ENCODE results near the gene FRZB. TPM values are rescaled to one million over a fixed set of nuclear protein-coding genes. Genes with fewer than 3 reads are reported as not detected.

FRZB gene
- total RNA-seq, 4 donors from 2014 or later = 1.6 to 20.4 (median 12.0) TPM

DNA sequence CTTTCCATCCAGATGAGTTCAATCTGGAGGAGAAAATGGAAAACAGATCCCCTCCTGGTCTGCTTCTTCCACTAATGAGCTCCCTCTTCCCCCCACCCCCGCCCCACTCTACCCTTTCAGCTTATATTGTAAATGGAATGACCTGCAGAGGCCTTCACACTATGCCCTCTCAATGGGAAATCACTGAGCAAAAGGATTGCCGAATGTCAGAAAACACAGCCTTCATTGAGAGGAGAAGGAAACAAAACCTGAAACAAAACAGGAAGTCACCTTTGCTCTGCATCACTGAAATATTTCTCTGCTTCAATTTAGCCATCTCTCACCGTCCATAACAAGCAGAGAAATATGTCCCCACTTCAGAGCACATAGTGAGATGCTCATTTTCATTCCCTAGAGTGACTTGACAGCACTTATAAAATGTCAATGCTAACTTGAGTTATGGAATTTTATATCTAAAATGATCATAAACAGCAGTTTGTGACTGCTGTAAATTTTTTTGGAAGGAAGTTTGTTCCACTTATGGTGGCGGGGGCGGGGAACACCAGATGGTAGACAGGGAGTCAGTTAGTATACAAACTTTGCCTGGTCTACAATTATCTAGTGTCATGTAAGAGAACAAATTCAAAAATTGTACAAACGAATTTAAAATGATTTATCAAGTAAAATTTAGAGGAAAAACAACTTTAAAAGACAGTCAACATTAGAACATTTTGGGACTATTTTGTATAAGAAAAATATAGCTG is 1.8 kb upstream of the FRZB start:
- DNase-seq (ENCODE audit: low spot score in 2 of 2) = no peak
- 74 to 79% methylated on average over 6 of the region's 6 CpGs for WGBS, 2 donors
- H3K4me3 ChIP-seq (ENCODE audit: low read depth, poor library complexity, severe bottlenecking) = no peak overlapping the region
- intact Hi-C loops (cut with DNase I; ENCODE audit: low total_unique reads) = no loop called here
- no peak for TF ChIP-seq POLR2A (IDR thresholded peaks at IDR 0.05)

DNA sequence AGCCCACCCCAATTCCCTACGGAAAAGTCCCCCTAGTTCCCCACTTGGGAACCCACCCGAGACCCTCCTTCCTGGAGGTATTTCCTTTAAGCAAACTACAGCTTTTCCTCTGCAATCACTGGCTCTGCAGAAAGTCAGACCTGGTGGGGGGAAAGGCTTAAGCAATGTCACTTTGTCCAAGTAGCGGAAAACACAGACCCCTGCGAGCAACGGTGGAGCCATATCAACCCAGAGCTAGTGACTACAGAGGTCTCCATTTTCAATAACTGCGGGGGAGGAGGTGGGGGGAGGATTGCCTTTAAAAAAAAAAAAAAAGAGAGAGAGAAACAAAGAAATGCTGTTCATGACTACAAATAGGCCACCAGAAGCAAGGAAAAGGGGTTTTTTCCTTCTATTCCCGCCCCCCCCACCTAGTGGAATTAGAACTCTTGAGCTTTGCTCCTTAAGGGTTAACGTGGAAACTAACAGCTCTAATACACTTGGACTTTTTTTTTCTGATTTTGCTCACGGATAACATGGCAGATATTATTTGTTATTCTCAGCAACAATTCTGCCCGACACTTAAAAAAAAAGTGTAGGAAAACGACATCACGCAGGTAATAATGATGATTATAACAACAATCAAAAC is 1.1 kb upstream of the FRZB start:
- WGBS, 2 donors = 39 to 41% methylated on average over 12 of the region's 12 CpGs
- intact Hi-C loops (cut with DNase I; ENCODE audit: low total_unique reads) = no loop called here
- DNase-seq (ENCODE audit: low spot score in 2 of 2) = no peak
- no peak overlapping the region for H3K4me3 ChIP-seq (ENCODE audit: low read depth, poor library complexity, severe bottlenecking)
- TF ChIP-seq, protein P1, sequence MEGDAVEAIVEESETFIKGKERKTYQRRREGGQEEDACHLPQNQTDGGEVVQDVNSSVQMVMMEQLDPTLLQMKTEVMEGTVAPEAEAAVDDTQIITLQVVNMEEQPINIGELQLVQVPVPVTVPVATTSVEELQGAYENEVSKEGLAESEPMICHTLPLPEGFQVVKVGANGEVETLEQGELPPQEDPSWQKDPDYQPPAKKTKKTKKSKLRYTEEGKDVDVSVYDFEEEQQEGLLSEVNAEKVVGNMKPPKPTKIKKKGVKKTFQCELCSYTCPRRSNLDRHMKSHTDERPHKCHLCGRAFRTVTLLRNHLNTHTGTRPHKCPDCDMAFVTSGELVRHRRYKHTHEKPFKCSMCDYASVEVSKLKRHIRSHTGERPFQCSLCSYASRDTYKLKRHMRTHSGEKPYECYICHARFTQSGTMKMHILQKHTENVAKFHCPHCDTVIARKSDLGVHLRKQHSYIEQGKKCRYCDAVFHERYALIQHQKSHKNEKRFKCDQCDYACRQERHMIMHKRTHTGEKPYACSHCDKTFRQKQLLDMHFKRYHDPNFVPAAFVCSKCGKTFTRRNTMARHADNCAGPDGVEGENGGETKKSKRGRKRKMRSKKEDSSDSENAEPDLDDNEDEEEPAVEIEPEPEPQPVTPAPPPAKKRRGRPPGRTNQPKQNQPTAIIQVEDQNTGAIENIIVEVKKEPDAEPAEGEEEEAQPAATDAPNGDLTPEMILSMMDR (IDR thresholded peaks at IDR 0.05) = no peak
- no peak for TF ChIP-seq POLR2A (IDR thresholded peaks at IDR 0.05)

DNA sequence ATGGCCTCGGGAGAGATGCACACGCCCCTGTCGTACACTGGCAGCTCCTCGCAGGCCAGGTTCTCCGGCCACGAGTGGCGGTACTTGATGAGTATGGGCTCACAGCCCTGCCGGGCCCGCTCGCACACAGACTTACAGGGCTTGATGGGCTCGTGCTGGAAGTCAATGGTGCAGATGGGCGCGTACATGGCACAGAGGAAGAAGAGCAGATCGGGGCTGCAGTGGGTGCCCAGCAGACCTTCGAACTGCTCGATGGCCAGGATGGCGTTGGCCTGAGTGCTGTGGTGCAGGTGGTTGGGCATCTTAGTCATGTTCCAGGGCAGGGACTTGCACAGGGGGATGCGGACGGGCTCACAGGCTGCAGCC is 359 bp downstream of the FRZB start:
- H3K4me3 ChIP-seq (ENCODE audit: low read depth, poor library complexity, severe bottlenecking) = no peak overlapping the region
- intact Hi-C loops (cut with DNase I; ENCODE audit: low total_unique reads) = no loop called here
- DNase-seq (ENCODE audit: low spot score in 2 of 2) = no peak
- TF ChIP-seq, protein P1 (IDR thresholded peaks at IDR 0.05) = no peak
- no peak for TF ChIP-seq POLR2A (IDR thresholded peaks at IDR 0.05)
- WGBS, 2 donors = 9% methylated on average over 17 to 19 of the region's 19 CpGs

DNA sequence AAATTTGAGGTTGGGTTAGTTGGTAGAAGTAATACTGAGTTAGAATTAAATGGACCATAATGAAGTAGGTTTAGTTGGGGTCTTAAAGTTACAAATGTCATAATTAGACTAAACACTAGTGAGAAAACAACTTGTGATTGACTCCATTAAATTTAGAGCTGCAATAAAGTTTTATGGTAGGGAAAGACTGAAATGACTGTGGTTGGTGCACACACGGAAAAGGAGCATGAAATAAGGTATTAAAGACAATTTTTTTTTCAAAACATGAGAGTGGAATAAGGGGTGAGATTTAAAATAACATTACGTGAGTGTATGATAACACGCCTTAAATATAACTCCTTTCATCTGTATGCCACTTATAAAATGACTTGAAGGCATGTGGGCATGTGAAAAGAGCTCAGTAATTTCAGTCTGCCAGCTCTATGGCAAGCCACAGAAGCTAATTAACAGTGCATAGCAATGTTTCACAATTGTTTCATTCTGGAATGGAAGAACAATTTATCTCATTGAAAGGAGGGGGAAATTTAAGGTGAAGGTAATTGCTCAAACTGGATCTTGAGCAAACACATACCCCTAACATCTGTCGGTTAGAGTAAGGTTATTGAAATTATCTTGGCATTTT is 1.4 kb downstream of the FRZB start:
- intact Hi-C loops (cut with DNase I; ENCODE audit: low total_unique reads) = no loop called here
- 76 to 82% methylated on average over 4 of the region's 4 CpGs for WGBS, 2 donors
- TF ChIP-seq, protein P1 (IDR thresholded peaks at IDR 0.05) = no peak
- TF ChIP-seq POLR2A (IDR thresholded peaks at IDR 0.05) = no peak
- H3K4me3 ChIP-seq (ENCODE audit: low read depth, poor library complexity, severe bottlenecking) = no peak overlapping the region
- no peak for DNase-seq (ENCODE audit: low spot score in 2 of 2)

DNA sequence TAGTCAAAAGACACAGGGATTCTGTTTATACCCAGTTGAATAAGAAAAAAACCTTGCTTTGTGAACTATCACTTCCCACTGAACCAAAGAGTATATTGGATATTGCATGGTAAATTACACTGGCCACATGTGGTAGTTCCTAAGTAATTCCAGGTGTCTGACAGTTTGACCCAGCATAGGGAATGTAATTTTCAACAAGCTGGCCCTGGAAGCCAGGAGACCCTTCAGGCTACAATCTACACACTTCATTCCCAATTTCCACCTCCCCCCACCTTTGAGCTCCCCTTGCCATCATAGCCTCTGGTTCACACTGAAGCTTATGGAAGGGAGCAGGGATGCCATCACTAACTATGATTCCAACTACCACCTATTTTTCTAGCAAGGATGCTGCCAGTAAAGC is 2.8 kb downstream of the FRZB start:
- DNase-seq (ENCODE audit: low spot score in 2 of 2) = no peak
- intact Hi-C loops (cut with DNase I; ENCODE audit: low total_unique reads) = no loop called here
- TF ChIP-seq, protein P1 (IDR thresholded peaks at IDR 0.05) = no peak
- no peak for TF ChIP-seq POLR2A (IDR thresholded peaks at IDR 0.05)
- H3K4me3 ChIP-seq (ENCODE audit: low read depth, poor library complexity, severe bottlenecking) = no peak overlapping the region

DNA sequence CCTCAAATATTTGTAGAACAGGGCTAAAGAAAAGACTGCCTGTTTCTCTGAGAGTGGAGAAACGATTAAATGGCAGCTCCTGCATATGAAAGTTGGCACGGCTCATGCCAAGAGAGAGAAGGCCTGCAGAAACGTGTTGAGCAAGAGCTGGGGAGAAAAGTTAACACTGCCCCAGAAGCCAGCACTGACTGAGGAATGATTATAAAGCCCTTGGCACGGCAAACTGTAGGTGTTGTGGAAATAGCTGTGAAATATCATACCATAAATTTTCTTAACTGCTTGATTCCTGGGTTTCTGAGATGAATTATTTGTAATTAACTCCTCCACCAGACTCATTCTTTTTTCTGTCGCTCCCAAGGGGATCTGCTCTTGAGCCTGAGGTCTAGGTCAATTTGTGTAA is 4.3 kb downstream of the FRZB start:
- no peak for TF ChIP-seq POLR2A (IDR thresholded peaks at IDR 0.05)
- TF ChIP-seq, protein P1 (IDR thresholded peaks at IDR 0.05) = no peak
- WGBS, 2 donors = 37 to 40% methylated on average over 5 of the region's 5 CpGs
- intact Hi-C loops (cut with DNase I; ENCODE audit: low total_unique reads) = no loop called here
- DNase-seq (ENCODE audit: low spot score in 2 of 2) = no peak
- no peak overlapping the region for H3K4me3 ChIP-seq (ENCODE audit: low read depth, poor library complexity, severe bottlenecking)

Data from lower leg skin (tissue), 4 donors.